CD4-positive, alpha-beta T cell treated with Interleukin-15 for 1 hour (primary cell): ENCODE results near the gene COG8.

ENCODE experiments used
- DNase-seq: peaks from one replicate; pipeline ENCODE4 v3.0.0-alpha.2; 2020

The COG8 gene

GRCh38 chr16:69283851-69284250, 55.5 kb downstream of the COG8 start:
- DNase-seq: no peak

- DNase-seq: no peak
These were observed 62.0 kb downstream of the COG8 start for GRCh38 chr16:69277413-69277812.
